RPMI8226 (cell line): Measurements from ENCODE around the gene TESK2.
"Not testable (repeated sequence)": the region's sequence is repeated elsewhere in the genome, so short reads cannot be mapped to it uniquely, and the experiment has no call there.

Source experiments
- DNase-seq: peaks from one replicate; pipeline ENCODE4 v3.0.0-alpha.2; 2015

Gene TESK2

GRCh38 chr1:45490626-45491486 lies at the start of gene TESK2:
TESK2 (minus strand) TSS chr1:45491163; CDS start chr1:45457785, 33,378 bp downstream.
- peak; percentile 99 for DNase-seq

- no peak for DNase-seq
These were observed 45.9 kb upstream of the TESK2 start for GRCh38 chr1:45536886-45537285.

GRCh38 chr1:45535988-45536766 lies 45.2 kb upstream of the TESK2 start:
- no peak for DNase-seq

- DNase-seq: no peak
These were observed 40.9 kb upstream of the TESK2 start for GRCh38 chr1:45531873-45532272.

GRCh38 chr1:45530632-45531135 lies 39.7 kb upstream of the TESK2 start:
- DNase-seq: no peak

- DNase-seq: no peak
These were observed 35.2 kb upstream of the TESK2 start for GRCh38 chr1:45526135-45526644.

GRCh38 chr1:45523975-45524374 lies 33.0 kb upstream of the TESK2 start:
- DNase-seq: not testable (repeated sequence)

GRCh38 chr1:45523516-45523915 lies 32.6 kb upstream of the TESK2 start:
- not testable (repeated sequence) for DNase-seq

- no peak for DNase-seq
These were observed 31.6 kb upstream of the TESK2 start for GRCh38 chr1:45522324-45523104.

GRCh38 chr1:45521413-45522323 lies 30.7 kb upstream of the TESK2 start, which contains the start of gene PRDX1:
PRDX1 (minus strand) TSS chr1:45521884; CDS start chr1:45519043, 2,841 bp downstream.
- DNase-seq: peak; percentile 99

- DNase-seq: not testable (repeated sequence)
These were observed 28.8 kb upstream of the TESK2 start for GRCh38 chr1:45519774-45520173.

GRCh38 chr1:45518910-45519309 lies 27.9 kb upstream of the TESK2 start:
- DNase-seq: peak; percentile 41

GRCh38 chr1:45518366-45518765 lies 27.4 kb upstream of the TESK2 start:
- not testable (repeated sequence) for DNase-seq

GRCh38 chr1:45516465-45516864 lies 25.5 kb upstream of the TESK2 start:
- DNase-seq: no peak

GRCh38 chr1:45516036-45516435 lies 25.1 kb upstream of the TESK2 start:
- no peak for DNase-seq

GRCh38 chr1:45513532-45514260 lies 22.7 kb upstream of the TESK2 start:
- DNase-seq: not testable (repeated sequence)

GRCh38 chr1:45512641-45513054 lies 21.7 kb upstream of the TESK2 start:
- peak; percentile 79 for DNase-seq

GRCh38 chr1:45510972-45511527 lies 20.1 kb upstream of the TESK2 start:
- no peak for DNase-seq

GRCh38 chr1:45510036-45510971 lies 19.3 kb upstream of the TESK2 start:
- DNase-seq: no peak
